HG03025 (cell line): Measurements from ENCODE around the gene ZC3H15.
"Not testable (repeated sequence)": the region's sequence is repeated elsewhere in the genome, so short reads cannot be mapped to it uniquely, and the experiment has no call there.

ENCODE experiments used
- ATAC-seq: cut with Tn5 transposase; IDR thresholded peaks from one replicate; pipeline ENCODE4 v1.9.1; 2021; ENCODE audit warnings: mild to moderate bottlenecking, moderate library complexity; ENCODE audit not compliant: unreplicated experiment, low FRiP score

The ZC3H15 gene

DNA sequence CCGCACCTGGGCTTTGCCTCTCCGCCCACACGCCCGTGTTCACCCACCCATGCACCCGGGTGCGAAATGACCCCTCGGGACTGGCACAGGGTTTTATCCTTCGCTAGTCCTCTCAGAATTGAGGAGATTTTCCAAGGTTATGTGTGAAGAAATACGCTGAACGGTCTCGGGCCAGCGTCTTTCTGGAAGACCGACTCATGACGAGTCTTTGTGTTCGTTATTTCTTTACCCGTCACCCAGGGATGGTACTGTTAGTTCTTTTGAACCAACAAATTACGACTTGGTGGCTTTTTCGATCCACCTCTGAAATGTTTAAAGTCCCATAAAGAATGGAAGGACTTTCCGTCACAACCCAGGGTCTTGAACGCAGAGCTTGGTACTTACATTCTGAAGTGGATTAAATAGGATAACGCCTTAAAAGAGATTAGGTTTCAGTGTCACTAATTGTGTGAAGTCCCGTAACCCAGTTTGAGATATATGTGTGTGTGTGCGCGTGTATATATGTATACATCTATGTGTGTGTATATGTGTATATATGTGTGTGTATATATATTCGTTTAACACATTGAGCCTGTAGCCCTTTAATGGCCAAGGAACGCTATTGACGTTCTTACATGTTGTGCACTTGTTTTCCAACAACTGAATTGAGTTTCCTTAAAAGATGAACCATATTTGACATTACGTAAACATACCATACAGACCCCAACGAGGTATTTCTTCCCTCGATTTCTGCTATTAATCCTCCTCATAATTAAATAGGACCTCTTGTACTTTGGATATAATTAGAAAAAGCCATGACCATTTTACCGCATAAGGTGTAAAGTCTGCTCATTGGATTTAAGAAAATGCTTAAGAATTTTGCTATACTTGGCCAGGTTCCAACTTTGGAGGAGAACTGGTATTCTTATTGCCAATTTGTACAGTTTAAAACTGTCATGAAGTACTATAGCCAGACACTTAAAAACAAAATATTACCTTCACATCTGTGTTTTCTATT is 889 bp downstream of the ZC3H15 start:
- ATAC-seq = no peak

DNA sequence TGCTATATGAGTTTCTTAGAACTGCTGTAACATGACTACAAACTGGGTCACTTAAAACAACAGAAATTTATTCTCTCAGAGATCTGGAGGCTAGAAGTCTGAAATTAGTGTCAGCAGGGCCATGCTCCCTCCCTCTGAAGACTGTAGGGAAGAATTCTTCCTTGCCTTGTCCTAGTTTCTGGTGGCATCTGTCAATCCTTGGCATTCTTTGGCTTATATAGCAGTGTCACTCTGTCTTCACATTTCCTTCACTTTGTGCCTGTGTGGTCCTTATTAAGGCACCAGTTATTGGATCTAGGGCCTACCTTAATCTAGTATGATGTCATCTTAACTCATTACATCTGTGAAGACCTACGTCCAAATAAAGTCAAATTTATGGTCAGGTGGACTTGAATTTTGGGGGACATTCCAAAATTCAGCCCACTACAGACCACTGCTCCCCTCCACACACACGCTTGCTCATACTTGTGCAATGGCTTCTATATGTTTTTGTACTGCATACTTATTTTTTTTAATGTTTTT is 7.6 kb downstream of the ZC3H15 start:
- ATAC-seq = no peak

DNA sequence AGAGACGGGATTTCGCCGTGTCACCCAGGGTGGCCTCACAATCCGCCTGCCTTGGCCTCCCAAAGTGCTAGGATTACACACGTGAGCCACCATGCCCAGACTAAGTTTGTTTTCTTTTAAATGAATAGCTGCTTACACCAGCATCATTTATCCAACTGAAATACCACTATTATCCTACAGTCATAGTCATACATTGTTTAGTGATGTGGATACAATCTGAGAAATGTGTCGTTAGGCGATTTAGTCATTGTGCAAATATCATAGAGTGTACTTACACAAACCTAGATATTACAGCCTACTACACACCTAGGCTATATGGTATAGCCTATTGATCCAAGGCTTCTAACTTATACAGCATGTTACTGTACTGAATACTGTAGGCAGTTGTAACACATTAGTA is 10.3 kb downstream of the ZC3H15 start:
- no peak for ATAC-seq

DNA sequence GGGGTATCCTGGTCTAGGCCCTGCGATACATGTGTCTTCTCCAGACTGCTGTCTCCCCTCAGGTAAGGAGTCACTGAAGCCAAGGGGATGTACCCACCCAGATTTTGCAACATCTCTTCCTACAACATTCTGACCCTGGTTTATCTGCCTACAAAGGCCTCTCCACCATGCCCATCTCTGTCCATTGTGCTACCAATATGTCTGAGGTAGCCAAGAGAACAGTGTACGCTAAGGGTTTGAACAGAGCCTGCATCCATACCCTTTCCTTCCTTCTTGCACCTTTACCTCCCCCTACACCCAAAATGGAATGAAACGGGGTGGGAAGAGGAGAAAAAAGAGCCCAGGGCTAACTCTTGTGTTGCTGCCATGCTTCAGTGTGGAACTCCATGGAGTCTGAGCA is 11.9 kb downstream of the ZC3H15 start:
- no peak for ATAC-seq

DNA sequence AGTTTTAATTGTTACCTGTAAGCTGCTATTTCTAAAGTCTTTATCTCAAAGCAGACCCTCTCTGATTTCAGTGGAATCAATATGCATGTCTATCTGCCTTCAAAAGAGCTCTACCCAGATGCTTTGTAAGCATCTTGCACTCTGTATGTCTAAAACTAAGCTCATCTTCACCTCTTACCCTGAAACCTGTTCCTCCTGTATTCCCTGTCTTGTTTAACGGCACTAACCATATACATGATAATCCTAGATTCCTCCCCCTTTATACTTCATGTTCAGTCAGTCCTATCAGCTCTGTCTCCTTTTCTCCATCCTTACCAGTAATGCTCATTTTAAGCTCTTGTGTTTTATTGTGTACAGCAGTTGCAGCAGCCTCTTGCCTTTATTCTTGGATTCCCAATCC is 12.8 kb downstream of the ZC3H15 start:
- ATAC-seq = no peak

DNA sequence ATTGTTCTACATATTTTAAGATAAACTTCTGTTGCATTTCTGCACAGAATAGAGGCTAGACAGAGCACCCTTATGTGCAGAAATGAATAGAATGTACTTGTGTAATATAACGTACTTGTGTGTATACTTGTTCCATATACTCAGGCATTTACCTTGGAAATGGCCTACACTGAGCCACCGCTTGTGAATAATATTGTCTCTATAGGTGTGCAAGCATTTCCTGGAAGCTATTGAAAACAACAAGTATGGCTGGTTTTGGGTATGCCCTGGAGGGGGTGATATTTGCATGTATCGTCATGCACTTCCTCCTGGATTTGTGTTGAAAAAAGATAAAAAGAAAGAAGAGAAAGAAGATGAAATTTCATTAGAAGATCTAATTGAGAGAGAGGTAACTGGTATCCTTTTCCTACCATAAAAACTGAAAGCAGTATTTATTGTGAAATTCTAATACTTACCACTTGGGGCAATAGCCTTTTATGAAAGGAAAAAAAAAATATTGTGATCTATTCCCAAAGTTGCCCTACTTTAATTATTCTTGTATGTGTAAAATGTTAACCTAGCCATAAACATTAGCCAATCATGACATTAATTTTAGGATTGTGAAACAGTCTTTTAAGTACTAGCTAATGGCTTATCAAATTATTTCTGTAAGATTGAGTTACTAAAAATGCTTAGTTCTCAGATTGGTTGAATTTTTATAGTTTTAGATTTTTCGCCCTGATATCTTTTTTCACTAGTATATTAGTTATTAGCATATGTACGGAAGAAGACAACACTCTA is 18.0 kb downstream of the ZC3H15 start:
- no peak for ATAC-seq

DNA sequence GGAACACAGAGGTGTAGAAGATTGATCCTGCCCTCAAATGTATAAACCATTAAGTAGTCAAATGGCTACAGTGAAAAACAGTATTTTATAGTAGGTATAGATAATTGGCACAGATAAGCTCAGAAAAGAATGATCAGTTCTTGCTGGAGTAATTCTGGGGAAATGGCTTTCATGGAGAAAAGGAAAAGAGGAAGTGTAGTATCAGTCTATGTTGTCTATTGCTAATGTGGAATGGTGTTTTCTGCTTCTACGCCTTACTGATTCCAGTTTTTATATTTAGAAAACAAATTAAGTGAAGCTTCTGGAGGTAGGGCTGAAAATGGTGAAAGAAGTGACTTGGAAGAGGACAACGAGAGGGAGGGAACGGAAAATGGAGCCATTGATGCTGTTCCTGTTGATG is 22.2 kb downstream of the ZC3H15 start:
- ATAC-seq = no peak

DNA sequence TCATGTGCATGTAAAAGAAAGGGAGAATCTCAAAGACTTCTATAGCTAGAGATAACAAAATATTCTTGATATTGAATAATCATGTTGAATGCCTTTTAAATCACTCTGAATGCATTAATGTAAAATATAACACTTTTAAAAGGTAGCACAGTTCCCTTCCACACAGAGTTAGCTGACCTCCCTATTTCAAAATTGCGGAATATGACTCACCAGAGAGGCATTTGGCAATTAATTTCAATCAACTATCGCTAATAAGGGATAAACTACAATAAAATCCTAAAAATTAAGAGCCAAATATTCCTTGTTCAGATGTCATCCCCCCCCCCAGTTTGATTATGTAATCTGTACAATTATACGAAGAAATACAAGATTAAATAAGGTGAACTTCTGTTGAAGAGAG is 29.3 kb downstream of the ZC3H15 start:
- no peak for ATAC-seq

DNA sequence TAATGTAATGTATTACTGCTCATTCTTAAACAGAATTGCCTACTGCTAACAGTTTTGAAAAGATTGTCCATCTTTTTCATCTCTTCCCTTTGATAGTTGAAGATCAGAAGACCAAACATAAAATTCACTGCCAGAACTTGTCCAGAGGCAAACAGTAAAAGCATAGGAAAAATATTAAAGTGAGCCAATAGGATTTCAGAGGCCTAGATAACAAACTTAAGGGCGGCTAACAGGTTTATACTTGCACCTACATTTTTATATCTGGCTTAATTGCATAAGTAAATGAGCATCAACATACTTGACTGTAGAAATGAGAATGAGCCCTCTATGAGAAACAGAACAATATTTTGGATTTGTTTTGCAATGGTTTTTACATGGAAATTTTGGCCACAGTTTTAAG is 30.3 kb downstream of the ZC3H15 start:
- no peak for ATAC-seq

DNA sequence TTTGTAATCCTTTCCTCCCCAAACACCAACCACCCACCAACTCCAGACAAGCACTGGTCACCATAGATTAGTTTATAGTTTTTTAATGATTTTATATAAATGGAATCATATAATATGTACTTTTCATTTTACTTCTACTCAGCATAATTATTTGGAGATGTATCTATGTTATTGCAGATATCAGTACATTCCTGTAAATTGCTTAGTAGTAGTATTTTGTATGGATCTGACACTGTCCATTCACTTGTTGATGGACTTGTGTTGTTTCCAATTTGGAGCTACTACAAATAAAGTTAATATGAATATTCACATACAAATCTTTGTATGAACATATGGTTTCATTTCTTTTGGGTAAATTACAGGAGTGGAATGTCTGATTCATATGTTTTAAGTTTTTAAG is 31.0 kb downstream of the ZC3H15 start:
- no peak for ATAC-seq

DNA sequence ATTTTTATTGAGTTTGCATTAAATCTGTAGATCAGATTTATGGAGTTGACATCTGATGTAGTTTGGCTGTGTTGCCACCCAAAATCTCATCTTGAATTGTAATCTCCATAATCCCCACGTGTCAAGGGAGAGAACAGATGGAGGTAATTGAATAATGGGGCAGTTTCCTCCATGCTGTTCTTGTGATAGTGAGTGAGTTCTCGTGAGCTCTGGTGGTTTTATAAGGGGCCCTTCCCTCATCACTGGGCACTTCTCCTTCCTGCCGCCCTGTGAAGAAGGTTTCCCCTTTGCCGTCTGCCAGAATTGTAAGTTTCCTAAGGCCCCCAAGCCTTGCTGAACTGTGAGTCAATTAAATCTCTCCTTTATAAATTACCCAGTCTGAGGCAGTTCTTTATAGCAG is 32.2 kb downstream of the ZC3H15 start:
- no peak for ATAC-seq

DNA sequence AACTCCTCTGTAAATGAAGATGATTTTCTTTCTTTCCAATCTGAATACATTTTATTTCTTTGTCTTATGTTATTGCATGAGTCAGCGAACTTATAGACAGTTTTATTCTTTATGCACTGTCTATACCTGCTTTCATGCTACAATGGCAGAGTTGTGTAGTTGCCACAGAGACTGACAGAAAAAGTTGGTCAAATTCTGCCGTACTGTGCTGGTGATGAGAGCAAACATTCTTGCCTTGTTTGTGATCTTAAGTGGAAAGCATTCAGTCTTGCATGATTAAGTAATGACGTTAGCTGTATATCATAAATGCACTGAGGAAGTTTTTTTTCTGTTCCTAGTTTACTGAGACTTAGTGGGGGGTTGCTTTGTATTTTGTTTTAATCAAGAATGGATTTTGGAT is 32.9 kb downstream of the ZC3H15 start:
- no peak for ATAC-seq

DNA sequence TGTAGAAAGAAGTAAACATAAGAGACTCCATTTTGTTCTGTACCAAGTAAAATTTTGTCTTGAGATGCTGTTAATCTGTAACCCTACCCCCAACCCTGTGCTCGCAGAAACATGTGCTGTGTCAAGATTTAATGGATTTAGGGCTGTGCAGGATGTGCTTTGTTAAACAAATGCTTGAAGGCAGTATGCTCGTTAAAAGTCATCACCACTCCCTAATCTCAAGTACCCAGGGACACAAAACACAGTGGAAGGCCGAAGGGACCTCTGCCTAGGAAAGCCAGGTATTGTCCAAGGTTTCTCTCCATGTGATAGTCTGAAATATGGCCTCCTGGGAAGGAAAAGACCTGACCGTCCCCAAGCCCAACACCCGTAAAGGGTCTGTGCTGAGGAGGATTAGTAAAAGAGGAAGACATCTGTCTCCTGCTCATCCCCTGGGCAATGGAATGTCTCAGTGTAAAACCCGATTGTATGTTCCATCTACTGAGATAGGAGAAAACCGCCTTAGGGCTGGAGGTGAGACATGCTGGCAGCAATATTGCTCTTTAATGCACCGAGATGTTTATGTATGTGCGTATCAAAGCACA is 35.6 kb downstream of the ZC3H15 start:
- ATAC-seq = not testable (repeated sequence)

DNA sequence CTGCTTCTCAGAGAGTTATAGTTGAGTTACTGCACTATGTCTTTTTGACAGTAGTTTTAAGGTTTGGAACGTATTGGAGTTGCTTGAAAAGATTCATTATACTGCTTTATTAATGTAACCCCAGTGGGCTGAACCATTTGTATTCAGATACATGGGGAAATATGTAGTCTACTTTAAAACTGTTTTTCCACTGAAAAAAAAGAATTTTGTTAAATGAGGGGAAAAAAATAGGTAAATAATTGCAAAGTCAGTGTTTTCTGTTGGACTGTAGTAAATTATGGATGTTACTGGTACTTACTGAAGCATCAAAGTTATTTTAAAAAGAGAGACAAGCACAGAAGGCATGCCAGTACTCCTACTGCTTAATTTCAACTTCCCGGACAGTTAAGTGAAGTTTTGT is 36.4 kb downstream of the ZC3H15 start:
- ATAC-seq = no peak

DNA sequence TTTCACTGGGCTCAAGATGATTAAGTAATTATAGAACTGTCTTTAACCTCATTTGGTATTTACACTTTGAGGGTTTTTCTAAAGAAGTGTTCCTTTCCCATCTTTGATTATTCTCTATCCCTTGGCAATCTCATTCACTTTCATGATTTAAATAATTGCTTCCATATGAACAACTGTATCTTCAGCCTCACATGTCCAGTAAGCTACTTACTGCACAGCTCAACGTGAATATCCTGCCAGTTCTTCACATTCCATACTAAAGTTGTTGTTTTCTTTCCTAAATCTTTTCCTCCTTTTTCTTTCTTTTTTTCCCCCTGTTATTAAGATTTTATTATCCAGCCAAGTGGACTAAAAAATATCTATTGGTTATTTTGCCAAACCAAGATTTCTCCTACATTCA is 37.7 kb downstream of the ZC3H15 start:
- no peak for ATAC-seq

DNA sequence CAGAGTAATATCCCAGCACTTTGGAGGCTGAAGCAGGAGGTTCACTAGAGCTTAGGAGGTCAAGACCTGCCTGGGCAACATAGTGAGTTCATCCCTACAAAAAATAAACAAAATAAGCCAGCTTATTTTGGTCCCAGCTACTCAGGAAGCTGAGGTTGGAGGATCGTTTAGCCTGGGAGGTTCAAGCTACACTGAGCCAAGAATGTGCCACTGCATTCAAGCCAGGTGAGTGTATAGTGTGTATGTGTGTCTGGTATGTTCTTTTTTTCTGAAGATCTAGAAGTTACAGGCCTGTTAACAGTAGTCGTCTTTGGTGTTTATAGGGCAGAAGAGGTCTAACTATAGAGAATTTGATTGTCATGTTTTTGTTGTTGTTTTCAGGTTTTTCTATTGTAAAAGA is 40.2 kb downstream of the ZC3H15 start:
- ATAC-seq = no peak

DNA sequence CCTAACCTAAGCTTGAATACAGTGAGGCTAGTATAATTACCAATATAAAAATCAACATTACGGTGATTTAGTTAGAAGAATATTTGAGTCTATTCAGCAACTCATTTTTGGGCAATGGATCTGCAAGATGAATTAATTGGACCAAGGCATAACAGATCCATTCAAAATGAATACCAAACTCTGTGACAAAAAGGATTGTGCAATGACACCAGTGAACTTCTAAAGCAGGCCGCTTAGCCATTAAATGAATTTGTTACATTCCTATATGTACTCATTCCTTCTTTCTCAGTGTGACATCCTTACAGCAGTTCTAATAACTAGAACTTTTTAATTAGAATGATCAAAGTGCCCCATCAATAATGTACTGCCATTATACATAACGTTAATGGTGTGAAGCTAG is 44.3 kb downstream of the ZC3H15 start:
- no peak for ATAC-seq

DNA sequence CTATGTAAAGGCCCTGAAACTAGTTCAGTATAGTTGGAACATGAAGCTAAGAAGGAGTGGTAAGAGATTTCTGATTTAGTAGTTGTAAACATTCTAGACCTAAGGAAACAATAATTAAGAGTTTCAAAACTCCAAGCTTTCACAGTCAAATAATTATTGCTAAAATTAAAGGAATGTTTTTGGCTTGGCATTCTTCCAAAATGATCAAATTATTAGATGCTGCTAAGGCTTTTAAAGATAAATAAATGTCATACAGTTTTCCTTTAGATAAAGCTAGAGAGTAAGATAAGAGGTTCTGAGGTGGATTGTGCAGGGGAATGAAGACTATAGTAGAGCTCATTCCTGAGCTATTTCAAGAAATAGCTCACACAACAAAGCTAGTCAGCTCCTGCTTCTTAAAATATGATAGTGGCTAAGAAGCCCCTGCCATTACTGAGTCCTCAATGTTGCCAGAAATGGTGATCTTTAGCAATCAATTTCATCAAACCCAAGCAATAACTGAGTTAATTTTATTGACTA is 45.3 kb downstream of the ZC3H15 start:
- ATAC-seq = no peak

DNA sequence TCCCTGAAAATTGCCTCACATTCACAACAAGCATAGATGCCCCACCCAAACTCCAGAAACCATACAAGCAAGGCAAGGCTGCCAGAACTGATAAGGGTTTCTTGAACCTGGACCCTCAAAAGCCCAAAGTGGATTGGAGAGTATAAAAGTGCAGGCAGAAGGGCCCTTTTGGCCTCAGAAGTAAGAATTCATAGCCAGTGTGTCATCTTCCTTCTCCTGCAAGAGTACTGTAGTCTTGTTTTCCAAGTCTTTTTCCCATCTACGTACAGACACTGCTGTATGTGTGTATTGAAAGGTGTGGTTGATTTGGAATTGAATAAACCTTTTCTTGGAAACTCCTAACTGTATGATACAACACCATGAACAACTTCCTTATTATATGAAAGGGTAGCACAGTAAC is 46.8 kb downstream of the ZC3H15 start:
- ATAC-seq = no peak

DNA sequence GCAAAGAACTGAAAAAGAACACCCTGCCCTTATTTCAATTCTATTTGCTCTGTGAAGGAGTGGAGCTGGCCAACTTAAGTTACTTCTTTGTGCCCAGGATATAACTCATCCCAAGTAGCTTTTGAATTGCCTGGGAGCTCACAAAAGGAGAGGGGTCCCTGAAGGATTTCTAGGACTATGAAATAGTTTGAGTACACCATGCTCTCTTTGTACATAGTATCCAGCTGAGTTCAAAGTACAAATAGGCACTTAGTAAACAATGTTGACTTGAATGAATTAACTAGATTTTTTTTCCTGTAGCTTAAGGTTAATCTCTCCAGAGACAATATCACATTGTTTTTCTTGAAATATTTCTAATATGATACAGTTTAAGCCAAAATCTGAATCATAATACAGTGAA is 47.7 kb downstream of the ZC3H15 start:
- no peak for ATAC-seq

DNA sequence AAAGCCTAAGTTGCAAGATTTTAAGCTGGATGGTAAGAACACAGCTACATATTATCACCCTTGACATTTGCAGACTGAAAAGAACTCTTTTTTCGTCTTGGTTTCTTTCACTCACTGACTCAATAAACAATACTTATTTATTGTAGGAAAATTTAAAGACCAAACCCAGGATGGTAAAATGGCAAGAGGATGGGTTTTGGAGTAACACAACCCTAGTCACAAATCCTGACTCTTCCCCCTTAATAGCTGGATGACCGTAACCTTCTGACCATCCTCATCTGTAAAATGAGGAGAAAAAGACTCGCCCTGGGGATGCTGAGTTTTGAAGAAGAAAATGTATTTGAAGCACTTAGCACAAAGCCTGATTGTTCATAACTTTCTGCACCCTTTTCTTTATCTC is 48.3 kb downstream of the ZC3H15 start:
- ATAC-seq = no peak
